ENCODE data around the gene COL6A1. TPM values are rescaled to one million over a fixed set of nuclear protein-coding genes. Genes with fewer than 3 reads are reported as not detected.

Gene COL6A1
- total RNA-seq, 120 experiments from 2014 or later, result 33.4 to 128 (median 64.7) TPM

Other genes with a start within 250 kb of the COL6A1 start
- gene COL6A2, start 116.3 kb downstream of the COL6A1 start, total RNA-seq, result 10 to 100 TPM in 83 of 120 experiments, 1 to 10 TPM in 37; 4.3 to 57.2 (median 12.6) TPM
- gene FTCD, start 173.8 kb downstream of the COL6A1 start, total RNA-seq, result 10 to 100 TPM in 104 of 120 experiments, 1 to 10 TPM in 16; 4.0 to 48.0 (median 20.5) TPM
- 10 to 100 TPM in 116 of 120 experiments, 1 to 10 TPM in 4; 4.3 to 38.8 (median 21.8) TPM for gene SPATC1L, start 202.7 kb downstream of the COL6A1 start, total RNA-seq
- 100 to 1,000 TPM in 93 of 120 experiments, 10 to 100 TPM in 27; 61.5 to 278 (median 121) TPM for gene LSS, start 247.0 kb downstream of the COL6A1 start, total RNA-seq

Measured in dorsolateral prefrontal cortex (tissue), 118 donors.